HG03565 (cell line): ENCODE measurements around the gene APOO.

Source experiments
- ATAC-seq: cut with Tn5 transposase; IDR thresholded peaks from one replicate; pipeline ENCODE4 v1.9.1; 2021; ENCODE audit warnings: mild to moderate bottlenecking, moderate library complexity; ENCODE audit not compliant: unreplicated experiment

APOO gene

GRCh38 chrX:23907498-23908218 is at the start of gene APOO, which contains the start of gene CXorf58:
Gene APOO (minus strand): TSS chrX:23907938. CDS start chrX:23907702, 236 bp downstream.
Gene CXorf58 (plus strand): TSS chrX:23908006. CDS start chrX:23910303, 2,297 bp downstream.
- peak; percentile 90 for ATAC-seq

- ATAC-seq = no peak
These were observed 46.7 kb upstream of the APOO start for GRCh38 chrX:23954396-23954795.

GRCh38 chrX:23953908-23954269 is 46.2 kb upstream of the APOO start:
- ATAC-seq = no peak

GRCh38 chrX:23952984-23953907 is 45.5 kb upstream of the APOO start:
- ATAC-seq = peak; percentile 90

- ATAC-seq = no peak
These were observed 44.7 kb upstream of the APOO start for GRCh38 chrX:23952391-23952790.

- ATAC-seq = no peak
These were observed 37.5 kb upstream of the APOO start for GRCh38 chrX:23945206-23945605.

GRCh38 chrX:23944234-23944633 is 36.5 kb upstream of the APOO start:
- no peak for ATAC-seq

GRCh38 chrX:23939203-23939602 is 31.5 kb upstream of the APOO start:
- ATAC-seq = no peak

- no peak for ATAC-seq
These were observed 31.0 kb upstream of the APOO start for GRCh38 chrX:23938690-23939089.

- no peak for ATAC-seq
These were observed 29.4 kb upstream of the APOO start for GRCh38 chrX:23937100-23937499.

GRCh38 chrX:23936180-23936579 is 28.4 kb upstream of the APOO start:
- no peak for ATAC-seq

GRCh38 chrX:23935106-23935505 is 27.4 kb upstream of the APOO start:
- ATAC-seq = no peak

GRCh38 chrX:23932046-23932445 is 24.3 kb upstream of the APOO start:
- ATAC-seq = no peak

- ATAC-seq = no peak
These were observed 23.3 kb upstream of the APOO start for GRCh38 chrX:23930894-23931604.

- no peak for ATAC-seq
These were observed 18.3 kb upstream of the APOO start for GRCh38 chrX:23926015-23926414.

GRCh38 chrX:23919706-23920320 is 12.1 kb upstream of the APOO start:
- no peak for ATAC-seq

GRCh38 chrX:23919148-23919547 is 11.4 kb upstream of the APOO start:
- ATAC-seq = no peak

GRCh38 chrX:23911126-23911835 is 3.5 kb upstream of the APOO start:
- ATAC-seq = no peak

GRCh38 chrX:23908219-23909004 is 674 bp upstream of the APOO start:
- ATAC-seq = no peak

- ATAC-seq = no peak
These were observed 634 bp downstream of the APOO start for GRCh38 chrX:23907111-23907497.
